Renal cortical epithelial cell (primary cell): Measurements from ENCODE around the gene GTF2H1. TPM values are rescaled to one million over a fixed set of nuclear protein-coding genes. Genes with fewer than 3 reads are reported as not detected.
A peak's percentile ranks its signal among the peaks of the same experiment; 100 is the strongest.

ENCODE experiments used
- DNase-seq: peaks from one replicate; pipeline ENCODE4 v3.0.0-alpha.2; 2011; ENCODE audit warnings: low read depth
- total RNA-seq: library from RNA; depleted of rRNA; stranded (reverse); fragments of >200 nt; gene quantifications from 2 replicates; pipeline ENCODE4 v1.2.3, GENCODE V29; 2014

Gene GTF2H1
- 67.6 and 72.2 TPM in 2 replicates for total RNA-seq

DNA sequence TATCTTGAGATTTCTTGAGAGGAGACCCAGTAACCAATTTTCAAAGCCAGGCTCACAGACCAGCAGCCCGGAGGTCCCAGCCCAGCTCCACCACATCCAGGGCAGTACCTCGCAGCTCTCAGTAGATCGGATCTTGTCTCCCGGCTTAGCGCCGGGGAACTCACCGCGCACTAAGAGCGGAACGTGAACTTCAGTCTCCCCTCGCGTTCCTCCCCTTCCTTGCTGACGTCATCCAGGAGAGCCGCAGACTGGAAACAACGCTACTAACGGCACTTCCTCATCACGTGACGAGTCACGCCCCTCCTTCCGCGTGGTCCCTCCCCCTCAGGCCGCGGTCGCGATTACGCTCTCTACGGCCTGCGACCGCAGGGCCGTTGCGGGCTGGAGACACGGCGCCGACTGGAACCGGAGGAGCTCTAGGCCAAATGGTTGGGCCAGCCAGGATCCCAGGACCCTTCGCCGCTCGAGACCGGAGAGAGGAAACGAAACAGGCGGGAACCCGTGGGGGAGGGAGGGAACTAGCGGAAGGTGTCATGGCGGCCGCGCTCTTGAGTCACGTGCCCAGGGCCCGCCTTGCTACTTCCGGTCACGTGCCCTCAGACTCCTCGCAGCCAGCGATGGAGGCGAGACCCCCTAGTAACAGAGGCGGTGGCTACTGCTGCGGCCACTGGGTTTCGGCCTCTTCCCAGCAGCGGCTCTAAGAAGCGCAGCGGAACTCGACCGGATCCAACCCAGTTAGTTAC lies at the start of gene GTF2H1, which contains the start of gene HPS5:
GTF2H1 (plus strand) TSS at position 599 of the 743 bp plus-strand sequence. CDS start 10,508 bp downstream, outside the sequence.
HPS5 (minus strand) TSS at position 172 of the 743 bp plus-strand sequence. CDS start 4,282 bp downstream, outside the sequence.
- DNase-seq: peak; percentile 97

- DNase-seq: no peak
Measured at GRCh38 chr11:18277565-18278271, 44.6 kb upstream of the GTF2H1 start.

- DNase-seq: no peak
Measured at GRCh38 chr11:18280438-18281045, 41.8 kb upstream of the GTF2H1 start.

DNA sequence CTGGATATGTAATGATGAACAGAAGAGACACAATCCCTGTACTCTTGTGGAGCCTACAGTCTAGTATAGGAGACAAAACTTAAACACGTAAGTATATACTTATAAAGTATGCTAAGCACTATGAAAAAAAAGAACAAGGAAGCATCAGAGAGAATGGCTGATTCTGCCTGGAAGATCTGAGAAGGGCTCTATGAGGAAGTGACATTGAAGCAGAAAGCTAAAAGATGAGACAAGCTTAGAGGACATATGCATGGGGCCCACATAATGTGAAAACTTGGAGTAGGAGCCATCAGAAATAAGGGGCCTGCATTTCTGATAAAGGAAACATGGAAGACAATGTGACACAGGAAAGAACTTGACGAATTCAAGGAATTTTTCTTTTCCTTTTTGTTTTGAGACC lies 39.7 kb upstream of the GTF2H1 start:
- DNase-seq: no peak

GRCh38 chr11:18285841-18286240 lies 36.5 kb upstream of the GTF2H1 start:
- no peak for DNase-seq

- DNase-seq: no peak
Measured at GRCh38 chr11:18288911-18289310, 33.5 kb upstream of the GTF2H1 start.

DNA sequence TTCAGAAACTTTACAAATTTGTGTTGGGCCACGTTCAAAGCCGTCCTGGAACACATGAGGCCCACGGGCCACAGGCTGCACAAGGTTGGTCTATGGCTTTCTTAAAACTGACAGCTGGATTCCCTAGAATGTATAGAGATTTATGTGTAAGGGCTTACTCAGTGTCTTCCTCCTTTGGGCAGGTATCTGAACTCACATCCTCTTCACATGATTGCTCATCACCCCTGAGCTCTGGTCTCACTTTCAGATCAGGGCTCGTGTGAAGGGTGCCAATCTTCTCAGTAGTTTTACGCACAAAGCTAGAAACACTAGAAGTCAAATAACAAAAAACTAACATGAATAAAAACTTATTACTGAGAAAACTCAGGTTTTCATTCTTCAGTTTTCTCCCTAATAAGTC lies 27.5 kb upstream of the GTF2H1 start:
- DNase-seq: no peak

DNA sequence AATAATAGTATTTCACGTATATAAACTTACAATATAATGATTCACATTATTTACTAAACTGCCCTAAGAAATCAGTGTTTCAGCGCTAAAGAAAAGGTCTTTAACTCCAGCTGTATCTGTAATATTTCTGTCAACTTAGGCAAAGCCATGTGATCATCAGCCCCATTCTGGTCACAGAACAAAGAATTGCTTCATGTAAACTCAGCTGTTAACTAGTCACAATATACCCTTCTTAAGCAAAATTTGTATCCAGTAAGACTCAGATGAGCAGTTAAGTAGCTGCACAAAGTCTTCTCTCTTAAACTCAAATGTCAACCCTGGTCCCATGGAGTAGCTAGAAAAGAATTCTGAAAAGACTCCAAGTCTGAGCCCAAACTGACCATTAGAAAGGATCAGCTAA lies 27.1 kb upstream of the GTF2H1 start:
- DNase-seq: no peak

GRCh38 chr11:18299721-18300120 lies 22.6 kb upstream of the GTF2H1 start:
- DNase-seq: no peak

DNA sequence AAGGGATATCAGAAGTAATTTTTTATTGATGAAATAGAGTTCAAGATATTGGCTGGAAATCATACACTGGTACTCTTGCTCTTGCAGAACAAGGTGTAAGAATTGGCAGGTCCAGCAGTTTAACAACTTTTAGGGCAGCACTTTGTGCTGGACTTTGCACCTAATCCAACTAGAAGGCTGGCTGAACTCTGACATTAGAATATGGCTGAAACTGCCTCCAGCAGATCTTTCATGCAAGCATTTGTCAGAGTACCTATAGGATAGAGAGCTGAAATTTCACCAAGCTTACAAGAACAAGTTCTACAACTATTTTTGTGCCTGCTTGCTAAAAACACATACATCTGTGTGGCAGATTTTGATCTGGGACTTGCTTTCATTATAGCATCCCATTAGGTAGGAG lies 17.6 kb upstream of the GTF2H1 start:
- DNase-seq: no peak

- DNase-seq: no peak
Measured at GRCh38 chr11:18307461-18308139, 14.8 kb upstream of the GTF2H1 start.

- DNase-seq: no peak
Measured at GRCh38 chr11:18308242-18308641, 14.1 kb upstream of the GTF2H1 start.

DNA sequence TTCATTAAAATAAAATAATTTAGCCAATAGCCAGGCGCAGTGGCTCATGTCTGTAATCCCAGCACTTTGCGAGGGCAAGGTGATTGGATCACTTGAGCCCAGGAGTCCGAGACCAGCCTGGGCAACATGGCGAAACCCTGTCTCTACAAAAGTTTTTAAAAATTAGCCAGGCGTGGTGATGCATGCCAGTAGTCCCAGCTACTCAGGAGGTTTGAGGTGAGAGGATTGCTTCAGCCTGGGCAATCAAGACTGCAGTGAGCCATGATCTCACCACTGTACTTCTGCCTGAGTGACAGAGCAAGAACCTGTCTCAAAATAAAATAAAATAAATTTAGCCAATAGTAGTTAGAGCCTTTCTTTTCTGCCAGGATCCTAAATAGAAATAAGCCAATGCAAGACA lies 12.7 kb upstream of the GTF2H1 start:
- DNase-seq: peak; percentile 42

DNA sequence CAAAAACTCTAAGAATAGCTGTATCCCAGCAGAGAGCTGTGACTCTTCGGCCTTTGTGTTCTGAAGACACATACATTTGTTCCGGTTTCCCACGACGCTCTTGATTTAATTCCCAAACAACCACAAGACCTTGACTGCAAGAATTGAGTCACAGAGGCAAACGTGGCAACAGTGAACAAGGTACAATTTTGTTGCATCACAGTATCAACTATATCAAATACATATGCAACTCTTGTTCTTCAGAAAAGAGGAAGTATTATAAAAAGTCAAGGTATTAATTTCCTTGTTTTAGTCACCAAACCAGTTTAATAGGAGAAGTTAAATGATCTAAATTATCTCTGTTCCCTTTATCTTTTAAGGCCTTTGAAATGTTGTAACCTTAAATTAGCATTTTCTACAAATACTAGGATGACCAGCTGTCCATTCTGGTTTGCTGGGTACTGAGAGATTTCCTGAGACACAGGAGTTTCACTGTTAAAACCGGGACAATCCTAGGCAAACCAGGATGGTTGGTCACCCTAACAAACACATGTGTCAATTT lies 11.5 kb upstream of the GTF2H1 start:
- peak; percentile 38 for DNase-seq

- DNase-seq: no peak
Measured at GRCh38 chr11:18312012-18312411, 10.4 kb upstream of the GTF2H1 start.

DNA sequence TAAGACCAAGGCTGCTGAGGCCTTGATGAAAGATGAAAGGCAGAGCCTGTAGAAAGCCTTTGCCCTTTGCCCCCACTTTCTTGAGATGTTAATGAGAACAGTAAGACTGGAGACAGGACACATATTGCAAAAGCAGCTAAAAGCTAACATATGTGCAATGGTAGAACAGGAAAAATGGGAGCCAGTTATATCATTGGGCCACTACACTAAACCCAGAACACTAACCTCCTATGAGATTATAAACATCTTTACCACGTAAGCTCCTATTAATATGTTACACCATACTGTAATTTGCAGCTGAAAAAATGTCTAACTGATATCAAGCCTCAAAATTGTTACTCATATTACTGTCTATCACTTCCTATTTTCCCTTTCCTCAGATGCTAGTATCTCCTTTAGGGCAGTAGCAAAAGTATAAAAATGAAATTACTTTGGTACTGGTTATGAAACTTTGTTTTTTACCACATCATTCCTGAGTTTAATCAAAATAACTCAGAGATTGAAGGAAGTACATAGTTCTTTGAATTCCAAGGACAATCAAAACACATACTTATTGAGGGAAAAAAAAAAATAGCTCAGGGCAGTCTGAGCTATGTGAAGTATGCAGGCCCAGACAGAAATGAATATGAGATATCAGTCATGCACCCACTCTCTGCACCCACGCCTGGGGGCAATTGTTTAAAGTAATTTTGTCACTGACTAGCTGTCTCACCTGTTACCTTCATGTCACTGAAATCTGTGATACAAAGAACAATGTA lies 9.5 kb upstream of the GTF2H1 start:
- peak; percentile 80 for DNase-seq

DNA sequence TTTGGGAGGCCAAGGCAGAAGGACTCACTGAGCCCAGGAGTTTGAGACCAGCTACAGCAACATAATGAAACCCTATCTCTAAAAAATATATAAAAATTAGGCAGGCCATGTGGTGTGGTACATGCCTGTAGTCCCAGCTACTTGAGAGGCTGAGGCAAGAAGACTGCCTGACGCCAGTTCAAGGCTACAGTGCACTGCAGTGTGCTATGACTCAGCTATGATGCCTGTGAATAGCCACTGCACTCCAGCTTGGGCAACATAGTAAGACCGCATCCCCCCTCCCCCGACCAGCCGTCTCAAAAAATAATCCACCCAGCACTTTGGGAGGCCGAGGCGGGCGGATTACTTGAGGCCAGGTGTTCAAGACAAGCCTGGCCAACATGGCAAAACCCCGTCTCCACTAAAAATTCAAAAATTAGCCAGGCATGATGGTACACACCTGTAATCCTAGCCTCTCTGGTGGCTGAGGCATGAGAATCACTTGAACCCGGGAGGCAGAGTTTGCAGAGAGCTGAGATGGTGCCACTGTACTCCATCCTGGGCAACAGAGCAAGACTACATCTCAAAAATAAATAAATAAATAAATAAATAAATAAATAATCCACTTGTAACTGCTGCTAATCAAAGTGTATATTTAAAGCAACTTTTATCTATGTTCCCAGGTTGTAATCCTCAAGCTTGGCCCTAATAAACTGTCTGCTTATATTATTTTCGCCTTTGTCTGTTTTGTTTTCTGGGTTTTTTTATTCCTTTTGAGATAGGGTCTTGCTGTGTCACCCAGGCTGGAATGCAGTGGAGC lies 8.2 kb upstream of the GTF2H1 start:
- DNase-seq: peak; percentile 37

DNA sequence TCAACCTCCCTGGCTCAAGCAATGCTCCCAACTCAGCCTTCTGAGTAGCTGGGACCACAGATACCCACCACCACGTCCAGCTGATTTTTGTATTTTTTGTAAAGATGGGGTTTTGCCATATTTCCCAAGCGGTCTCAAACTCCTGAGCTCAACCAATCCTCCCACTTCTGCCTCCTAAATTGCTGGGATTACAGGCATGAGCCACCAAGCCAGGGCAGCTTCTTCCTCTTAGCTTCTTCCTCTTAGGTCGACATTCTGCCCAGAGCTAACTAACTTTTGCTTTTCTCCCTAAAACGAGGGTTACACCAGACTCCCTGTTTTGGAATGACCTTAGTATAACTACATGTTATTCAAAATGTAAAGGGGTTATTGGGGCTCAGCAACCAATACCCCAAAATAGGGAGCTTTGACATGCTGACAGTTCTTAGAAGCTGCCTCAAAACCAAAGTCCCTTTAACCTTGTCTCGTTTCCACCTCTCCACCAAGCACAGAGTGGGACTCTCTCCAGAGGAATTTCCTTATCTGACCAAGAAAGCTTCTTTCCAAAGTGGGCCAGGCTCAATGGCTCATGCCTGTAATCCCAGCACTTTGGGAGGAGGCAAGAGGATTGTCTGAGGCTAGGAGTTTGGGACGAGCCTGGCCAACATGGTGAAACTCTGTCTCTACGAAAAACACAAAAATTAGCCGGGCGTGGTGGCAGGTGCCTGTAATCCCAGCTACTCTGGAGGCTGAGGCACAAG lies 7.4 kb upstream of the GTF2H1 start:
- DNase-seq: no peak

DNA sequence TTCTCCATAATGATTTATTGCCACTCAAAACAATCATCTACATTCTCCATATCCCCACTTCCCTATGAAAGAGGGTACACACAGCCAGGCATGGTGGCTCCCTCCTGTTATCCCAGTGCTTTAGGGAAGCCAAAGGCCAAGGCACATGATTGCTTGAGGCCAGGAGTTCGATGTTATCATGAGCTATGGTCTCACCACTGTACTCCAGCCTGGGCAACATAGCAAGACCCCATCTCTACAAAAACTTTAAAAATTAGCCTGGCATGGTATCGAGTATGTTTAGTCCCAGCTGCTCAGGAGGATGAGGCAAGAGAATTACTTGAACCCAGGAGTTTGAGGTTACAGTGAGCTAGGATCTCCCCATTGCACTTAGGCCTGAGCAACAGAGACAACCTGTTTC lies 6.5 kb upstream of the GTF2H1 start:
- DNase-seq: no peak

GRCh38 chr11:18317551-18317950 lies 4.8 kb upstream of the GTF2H1 start:
- DNase-seq: no peak
